Stimulated activated CD4-positive, alpha-beta T cell treated with anti-CD3 and anti-CD28 coated beads, Interleukin-4, amount 100 ng/mL, for 1 hour (primary cell): Measurements from ENCODE around the gene TNFRSF4.
A peak's percentile ranks its signal among the peaks of the same experiment; 100 is the strongest.

Experiments used
- DNase-seq: peaks from one replicate; pipeline ENCODE4 v3.0.0-alpha.2; 2020

The TNFRSF4 gene

DNA sequence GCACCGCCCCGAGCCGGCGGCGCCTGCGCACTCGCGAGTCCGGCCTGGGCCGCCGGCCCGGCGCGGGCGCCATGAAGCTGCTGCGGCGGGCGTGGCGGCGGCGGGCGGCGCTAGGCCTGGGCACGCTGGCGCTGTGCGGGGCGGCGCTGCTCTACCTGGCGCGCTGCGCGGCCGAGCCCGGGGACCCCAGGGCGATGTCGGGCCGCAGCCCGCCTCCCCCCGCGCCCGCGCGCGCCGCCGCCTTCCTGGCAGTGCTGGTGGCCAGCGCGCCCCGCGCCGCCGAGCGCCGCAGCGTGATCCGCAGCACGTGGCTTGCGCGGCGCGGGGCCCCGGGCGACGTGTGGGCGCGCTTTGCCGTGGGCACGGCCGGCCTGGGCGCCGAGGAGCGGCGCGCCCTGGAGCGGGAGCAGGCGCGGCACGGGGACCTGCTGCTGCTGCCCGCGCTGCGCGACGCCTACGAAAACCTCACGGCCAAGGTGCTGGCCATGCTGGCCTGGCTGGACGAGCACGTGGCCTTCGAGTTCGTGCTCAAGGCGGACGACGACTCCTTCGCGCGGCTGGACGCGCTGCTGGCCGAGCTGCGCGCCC, 18.3 kb upstream of the TNFRSF4 start, which contains the start of gene B3GALT6:
TSS of gene B3GALT6 (plus strand) at position 30 of the 588 bp plus-strand sequence. CDS start at position 72, 42 bp downstream.
- DNase-seq: no peak

DNA sequence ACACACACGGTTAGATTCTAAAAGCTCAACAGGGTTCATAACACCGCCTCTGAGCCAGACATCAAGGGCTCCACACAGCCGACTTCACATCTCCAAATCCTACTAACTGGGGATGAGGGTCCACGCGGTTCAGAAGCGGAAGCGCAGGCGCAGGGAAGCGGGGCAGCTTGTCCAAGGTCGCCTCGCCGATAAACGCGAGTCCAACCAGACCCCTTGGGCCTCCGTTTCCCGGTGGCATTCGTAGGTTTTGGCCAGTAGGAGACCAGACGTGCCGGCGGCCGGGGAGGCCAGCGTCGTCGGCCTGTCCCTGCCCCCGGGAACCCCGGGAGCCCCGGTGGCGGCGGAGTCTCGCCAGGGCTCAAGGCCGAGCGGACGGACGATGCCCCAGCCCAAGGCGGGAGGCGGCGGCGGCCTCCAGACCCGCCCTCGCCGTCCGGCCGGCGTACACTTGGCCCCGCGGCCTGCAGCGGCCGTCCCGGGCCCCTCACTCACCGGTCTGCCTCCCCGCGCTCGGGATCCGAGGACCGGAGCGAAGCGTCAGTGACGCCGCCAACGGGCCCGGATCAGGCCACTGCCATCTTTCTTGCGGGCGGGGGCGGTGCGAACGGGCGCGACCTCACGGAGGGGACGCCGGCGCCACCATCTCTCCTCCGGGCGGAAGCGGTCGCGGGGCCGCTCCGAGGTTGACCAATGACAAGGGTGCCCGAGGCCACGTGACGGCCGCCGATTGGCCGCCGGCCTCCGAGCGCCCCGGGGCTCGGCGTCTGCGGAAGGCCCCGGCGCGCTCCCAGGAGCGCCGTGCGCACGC, 17.7 kb upstream of the TNFRSF4 start, which contains the start of gene SDF4:
TSS of gene SDF4 (minus strand) at position 602 of the 808 bp plus-strand sequence. CDS start 3,229 bp downstream, outside the sequence.
- DNase-seq: peak; percentile 97

DNA sequence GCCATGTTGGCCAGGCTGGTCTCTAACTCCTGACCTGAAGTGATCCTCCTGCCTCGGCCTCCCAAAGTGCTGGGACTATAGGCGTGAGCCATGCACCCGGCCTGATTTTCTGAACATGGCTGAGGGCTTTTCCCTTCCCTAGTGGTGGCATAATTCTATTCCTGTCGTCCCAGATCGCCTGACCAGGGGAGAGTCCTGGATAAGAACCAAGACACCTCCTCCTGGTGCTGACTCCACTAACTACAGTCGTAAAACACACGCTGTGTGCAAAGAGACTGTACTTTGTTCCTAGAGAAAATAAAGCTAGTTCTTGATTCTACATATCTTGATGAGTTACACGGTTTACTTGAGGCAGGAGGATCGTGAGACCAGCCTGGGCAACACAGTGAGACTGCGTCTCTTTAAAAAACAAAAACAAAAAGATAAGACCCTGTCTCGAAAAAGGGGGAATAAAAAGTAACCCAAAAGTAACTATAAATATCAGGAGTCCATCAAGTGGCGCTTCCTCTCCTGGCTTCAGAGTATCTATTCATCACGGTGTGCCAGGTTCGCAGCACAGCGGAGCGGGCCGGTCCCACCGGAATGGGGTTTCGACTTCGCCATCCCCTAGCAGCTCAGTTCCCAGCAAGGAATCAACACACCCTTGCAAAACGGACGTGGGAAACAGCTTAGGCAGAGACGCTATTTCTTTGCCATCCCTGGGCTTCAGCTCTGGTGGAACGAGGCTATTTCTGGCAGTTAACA, 16.9 kb upstream of the TNFRSF4 start:
- DNase-seq: no peak

DNA sequence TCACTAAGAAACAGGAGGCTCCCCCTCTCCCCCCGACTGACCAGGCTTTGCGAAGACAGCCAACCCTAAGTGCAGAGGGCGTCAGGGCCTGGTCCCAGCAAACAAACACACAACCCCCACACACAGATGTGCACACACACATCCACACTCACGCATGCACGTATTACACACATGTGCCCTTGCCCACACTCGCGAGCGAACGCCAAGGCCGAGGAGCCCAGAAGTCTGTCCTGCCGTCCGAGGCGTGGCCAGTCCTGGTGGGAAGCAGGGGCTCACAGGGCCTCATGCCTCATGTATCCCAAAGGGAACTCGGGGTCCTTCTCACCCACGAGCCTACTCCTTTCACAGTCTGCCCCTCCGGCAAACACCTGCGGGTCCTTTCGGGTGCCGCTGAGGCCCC, 15.8 kb upstream of the TNFRSF4 start:
- no peak for DNase-seq

DNA sequence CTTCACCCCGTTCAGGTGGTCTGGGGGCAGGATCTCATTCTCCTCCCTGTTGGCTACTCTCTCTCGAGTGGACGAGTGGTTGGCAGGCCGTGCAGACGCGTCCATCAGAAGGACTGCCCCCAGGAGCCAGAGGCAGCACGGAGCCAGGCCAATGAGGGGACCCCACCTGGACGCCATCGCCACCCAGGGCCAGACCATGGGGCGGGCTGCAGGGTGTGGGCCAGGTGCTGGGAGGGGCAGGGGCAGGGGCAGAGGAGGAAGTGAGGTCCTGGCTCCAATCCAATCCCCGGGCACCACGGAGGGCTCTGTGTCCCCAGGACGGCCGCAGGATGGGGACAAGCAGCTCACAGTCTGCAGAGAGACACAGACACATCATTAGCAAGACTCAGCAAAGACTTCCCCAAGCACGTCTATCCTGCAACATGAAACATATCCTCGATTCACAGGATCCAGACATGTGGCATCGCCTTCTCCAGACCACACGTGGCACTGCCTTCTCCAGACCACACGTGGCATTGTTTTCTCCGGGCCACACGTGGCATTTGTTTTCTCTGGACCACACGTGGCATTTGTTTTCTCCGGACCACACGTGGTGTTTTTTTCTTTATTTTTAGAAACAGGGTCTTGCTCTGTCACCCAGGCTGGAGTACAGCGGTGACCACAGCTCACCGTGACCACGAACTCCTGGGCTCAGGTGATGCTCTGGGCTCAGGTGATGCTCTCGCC, 14.8 kb upstream of the TNFRSF4 start:
- no peak for DNase-seq

DNA sequence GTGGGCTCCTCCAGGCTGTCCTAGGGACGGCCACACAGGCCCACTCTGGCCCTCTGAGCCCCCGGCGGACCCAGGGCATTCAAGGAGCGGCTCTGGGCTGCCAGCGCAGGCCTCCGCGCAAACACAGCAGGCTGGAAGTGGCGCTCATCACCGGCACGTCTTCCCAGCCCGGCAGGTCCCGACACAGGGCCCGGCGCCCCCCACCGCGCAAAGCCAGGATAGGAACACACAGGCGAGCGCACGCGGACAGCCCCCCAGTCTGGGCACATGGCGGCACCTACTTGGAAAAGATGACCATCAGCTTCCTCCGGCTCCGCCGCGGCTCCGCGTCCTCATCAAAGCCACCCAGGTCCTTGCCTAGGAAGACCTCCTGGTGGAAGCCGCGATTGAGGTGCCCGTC, 14.2 kb upstream of the TNFRSF4 start:
- DNase-seq: no peak

DNA sequence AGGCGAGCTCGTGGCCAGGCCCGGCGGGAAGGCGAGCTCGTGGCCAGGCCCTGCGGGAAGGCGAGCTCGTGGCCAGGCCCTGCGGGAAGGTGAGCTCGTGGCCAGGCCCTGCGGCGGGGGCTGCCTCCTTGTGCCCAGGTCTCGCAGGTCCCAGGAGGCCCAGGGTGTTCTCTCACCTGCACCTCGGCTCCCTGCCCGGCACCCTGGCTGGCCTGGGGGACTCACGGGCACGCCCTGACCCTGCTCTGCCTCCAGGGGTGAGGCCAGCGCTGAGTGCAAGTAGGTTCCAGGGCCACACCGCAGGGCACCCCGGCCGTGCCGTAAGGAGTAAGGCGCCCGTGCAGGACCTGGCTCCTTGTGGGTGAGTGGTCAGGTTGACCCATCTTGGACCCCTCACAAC, 13.4 kb upstream of the TNFRSF4 start:
- no peak for DNase-seq

DNA sequence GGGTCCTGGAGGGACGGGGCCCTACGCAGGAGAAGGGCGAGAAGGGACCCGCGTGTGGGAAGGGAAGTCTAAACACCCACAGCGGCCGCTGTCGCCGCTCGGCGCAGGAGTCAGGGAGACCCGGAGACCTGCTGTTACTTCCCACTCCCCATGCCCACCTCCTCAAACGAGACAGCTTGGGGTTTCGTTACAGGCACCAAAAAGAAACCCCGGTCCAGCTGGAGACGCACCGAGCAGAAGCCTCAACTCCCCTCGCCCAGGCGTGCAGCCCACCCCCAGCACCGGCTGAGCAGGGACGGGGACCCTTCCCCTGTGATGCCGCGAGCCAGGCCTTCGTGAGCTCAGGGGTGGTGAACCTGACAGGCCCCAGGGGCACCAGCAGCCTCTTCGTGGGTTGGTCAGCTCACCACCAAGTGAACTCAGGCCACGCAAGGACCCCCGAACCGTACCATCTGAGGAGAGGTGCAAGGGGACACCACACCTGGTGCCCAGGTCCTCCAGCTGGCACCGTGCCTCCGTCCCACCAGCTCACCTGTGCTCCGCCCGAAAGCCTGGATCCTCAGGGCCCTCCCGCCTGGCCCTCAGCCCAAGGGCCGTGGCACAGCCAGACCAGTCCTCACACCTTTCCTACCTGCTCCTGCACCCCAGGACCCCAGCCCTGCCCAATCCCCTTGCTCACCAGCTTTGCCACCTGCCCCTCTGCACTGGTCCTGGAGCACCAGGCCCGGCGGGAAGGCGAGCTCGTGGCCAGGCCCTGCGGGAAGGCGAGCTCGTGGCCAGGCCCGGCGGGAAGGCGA, 12.8 kb upstream of the TNFRSF4 start:
- no peak for DNase-seq

DNA sequence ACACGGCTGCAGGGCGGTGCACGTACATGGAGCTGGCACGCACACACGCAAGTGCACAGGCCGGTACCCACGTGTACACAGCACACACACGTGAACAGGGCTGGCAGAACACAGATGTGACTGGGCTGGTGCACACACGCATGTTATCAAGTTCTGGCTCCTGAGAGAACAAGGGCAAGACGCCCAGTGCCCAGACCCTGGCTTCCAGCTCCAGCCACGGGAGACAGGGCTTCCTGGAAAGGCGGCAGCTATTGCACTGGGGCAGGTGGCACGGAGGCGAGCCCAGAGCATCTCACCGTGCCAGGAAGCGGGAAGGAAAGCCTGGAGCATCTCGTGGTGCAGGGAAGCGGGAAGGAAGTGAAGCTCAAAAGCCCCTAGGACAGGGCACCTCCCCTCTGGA, 12.0 kb upstream of the TNFRSF4 start:
- DNase-seq: no peak

DNA sequence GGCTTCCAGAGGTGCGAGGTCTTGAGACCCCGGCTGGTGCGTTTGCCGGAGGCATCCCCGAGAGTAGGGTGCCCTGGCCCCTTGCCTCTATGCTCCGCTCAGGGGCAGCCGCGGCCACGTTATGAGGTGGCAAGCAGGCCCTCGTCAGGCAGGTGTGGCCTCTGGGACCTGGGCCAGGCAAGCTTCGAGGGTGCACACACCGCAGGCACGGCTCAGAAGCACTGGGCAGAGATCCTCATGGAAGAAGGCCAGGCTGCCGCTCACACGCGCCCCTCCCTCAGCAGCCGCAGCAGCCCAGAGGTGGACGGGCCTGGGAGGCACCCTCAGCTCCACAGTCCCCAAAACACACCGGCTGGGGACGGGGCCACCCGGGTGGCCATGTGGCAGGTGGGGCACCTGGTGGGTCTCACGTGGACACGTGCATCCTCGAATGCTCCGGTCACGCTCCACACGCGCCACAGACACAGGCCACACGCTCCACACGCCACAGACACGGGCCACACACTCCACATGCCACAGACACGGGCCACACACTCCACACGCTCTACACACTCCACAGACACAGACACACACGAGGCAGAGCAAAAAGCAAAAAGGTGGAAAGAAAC, 11.4 kb upstream of the TNFRSF4 start:
- DNase-seq: no peak

DNA sequence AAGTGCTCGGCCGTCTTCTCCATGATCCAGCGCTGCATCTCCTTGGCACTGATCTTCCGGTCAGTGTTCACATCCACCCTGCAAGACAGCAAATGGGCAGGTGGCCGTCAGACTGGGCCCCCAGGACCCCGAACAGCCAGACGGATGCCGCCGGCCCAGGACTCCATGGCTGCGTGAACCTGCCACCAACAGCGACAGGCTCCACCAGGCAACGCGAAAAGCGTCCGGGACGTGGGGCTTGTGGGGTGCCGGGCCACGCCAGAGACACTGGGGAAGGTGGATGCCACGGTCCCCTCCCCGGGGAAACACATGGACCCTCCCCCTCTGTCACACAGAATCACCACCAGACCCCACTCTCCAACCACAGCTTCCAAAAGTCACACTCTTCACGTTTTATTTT, 9.9 kb upstream of the TNFRSF4 start:
- DNase-seq: no peak

DNA sequence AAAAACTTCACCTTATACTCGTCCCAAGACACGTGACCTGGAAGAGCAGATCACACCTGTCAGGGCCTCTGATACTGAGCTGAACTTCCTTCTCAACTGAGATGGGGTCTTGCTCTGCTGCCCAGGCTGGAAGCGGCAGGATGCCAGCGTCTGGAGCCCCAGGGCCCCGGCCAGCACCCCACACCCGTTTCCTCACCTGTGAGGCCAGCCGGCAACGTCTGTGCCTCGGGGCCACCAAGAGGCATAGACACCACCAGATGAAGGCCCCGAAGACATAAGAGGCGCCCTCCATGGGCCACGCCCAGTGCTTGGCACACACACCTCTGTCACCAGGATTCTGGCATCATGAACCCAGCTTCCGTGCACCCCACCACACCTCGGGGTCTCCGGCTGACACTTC, 9.4 kb upstream of the TNFRSF4 start:
- no peak for DNase-seq

DNA sequence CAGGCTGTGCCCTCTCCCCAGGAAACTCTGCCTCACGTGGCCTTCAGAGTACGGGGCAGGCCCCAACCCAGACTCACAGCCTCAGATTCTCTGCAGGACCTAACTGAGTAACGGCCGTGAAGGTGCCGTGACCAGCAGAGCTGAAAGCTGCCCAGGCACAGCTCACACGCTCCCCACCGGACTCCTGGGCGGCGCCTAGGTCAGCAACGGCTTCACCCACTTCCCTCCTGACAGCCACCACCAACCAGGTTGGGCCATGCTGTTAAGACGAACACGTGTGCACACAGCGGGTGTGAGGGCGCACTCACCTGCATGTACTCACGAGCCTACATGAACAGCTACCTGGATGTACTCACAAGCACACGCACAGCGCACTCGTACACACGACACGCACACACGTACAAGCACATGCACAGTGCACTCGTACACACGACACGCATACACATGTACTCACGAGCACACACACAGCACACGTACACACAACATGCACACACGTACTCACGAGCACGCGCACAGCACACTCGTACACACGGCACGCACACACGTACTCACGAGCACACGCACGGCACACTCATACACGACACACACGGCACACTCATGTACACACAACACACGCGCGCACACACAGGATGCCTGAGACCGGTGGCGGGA, 8.7 kb upstream of the TNFRSF4 start:
- no peak for DNase-seq

DNA sequence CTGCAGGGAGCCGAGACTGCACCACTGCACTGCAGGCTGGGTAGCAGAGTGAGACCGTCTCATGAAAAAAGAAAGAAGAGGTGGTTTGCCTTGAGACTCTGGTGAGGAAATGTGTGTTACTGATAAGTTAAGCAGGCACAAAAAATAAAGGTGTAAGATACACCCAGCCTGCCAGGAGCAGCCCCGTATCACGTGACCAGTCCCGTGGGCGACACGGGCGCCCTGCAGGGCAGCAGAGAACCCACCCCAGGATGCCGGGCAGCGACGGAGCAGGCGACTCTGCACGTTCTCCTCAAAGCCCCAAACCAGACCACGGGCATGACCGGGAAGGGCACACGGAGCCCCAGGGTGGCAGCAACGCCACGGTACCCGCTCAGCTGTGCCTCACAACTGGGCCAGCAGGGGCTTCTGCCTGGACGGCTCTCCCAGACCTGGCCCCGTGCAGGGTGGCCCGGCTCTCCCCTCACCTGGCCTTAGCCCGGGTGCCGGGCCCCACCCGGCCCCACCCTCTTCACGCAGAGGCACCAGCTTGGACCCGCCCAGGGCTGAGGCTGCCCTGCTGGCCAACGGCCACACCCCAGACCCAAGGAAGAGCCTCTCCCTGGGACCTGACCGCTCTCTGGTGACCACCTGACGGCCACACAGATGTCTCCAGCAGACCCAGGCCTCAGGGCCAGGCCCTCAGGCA, 8.1 kb upstream of the TNFRSF4 start:
- no peak for DNase-seq

DNA sequence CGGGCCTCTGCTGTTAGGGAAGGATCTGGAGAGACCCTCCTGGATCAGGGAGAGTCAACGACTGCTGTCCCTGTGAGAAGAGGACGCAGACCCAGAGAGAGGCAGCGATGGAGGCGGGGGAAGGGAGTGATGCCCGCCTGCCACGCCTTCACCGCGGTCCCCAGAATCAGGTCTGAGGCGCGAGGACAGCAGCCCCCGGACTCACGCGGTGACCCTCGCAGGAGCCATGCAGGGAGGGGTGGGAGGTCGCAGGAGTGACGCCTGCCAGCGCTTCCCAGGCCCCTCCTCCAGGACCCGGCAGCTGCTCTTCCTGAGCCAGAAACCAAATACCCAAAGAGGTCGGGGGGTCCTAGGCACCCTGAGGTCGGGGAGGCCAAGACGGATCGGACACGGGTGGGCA, 6.2 kb upstream of the TNFRSF4 start:
- no peak for DNase-seq

DNA sequence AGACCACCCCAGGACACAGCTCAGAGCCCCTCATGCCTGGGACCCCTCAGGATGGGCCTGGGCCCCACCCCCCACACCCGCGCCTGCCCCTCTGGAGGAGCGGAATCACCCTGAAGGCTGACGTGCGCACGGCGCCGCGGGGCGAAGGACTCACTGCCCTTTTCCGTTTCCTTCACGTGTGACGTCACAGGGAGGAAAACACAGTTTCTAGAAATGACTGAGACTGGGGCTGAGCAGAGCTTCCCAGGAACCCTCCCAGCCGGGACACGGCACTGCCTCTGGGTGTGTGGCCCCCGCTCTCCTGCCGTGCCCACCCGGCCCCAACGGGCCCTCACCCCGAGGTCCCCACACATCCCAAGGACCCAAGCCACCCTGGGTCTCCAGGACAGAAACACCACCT, 5.4 kb upstream of the TNFRSF4 start:
- DNase-seq: no peak

DNA sequence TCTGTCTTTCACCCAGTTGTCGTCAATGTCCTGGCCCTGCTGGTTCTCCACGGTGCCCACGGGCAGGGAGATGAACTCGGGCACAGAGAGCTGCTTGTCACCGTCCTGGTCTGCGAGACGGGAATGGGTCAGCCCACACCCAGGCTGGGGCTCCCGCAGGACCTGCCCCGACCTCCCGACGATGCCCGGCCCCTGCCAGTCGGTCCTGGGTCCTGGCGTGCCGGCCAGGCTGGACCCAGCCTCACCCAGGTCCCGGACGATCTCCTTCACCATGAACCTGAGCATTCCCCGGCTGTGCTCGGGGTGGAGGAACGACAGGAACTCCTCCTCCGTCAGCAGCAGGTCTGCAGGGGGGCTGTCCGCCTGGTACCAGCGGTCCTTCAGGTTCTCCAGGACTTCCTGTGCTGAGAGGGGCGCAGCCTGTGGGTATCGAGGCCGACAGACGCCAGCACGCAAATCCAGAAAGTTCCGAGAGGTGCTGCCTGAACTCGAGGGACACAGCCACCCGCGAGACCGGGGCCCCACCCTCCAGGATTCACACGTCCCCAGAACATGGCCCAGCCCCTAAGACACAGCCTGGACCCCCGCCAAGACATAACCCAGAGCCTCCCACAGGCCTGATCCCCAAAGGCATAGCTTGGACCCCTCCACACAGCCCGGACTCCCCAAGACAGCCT, 4.7 kb upstream of the TNFRSF4 start:
- DNase-seq: no peak

DNA sequence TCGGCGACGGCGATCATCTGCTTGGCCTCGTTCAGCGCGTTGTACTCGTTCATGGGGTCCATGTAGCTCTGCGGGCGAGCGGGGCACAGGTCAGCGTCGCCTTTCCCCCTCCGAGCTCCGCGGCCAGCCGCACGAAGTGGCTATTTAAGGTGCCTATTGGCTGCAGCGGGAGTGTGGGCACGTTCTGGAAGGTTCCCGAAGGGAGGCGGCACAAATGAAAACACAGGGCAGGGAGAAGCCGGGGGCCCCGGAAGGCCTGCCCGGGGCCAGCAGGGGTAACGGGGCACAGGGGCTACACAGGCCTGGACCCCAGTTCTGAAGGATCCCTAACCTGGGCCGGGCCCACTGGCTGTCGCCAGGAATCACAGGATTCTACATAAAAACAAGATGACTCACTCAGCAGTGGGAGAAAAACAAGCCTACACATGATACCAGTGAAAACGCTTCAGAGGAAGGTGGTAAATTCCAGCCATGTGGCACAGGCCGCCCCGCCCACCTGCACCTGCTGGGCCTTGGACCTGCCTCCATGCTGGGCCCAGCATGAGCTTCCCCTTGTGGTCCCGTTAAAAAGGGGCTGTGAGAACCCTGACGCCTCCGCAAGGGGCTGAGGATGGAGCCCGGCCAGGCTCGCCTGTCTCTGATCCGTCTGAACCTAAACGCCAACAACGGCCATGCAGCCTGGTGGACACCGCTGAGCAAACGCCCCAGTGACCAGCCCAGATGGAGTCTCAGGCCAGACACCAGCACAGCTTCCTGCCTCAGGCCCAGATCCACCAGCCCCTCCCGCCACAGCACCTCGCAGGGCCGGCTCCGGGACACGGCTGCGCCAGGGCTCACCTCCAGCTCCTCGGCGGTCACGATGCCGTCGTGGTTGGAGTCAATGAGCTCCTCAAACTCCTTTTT, 3.9 kb upstream of the TNFRSF4 start:
- peak; percentile 72 for DNase-seq
